ENCODE measurements around the gene VEPH1.

The VEPH1 gene

DNA sequence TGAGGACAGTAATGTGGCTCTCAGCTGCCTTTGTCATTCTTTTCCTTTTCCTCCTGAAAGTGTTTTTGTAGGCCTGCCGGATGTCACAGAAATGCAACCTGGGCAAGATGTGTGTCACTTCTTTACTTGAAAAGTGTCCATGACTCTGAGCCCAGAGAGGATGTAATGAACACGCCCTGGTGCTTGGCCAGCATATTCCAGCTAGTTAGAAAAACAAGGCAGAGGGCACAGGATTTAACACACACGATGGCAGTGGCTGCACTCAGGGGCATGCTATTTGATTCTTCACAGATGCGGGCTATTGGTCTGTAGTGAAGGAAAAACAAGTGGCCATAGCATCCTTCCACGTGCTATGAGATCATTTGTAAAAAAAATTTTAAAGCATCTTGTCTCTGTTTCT lies 96.8 kb downstream of the VEPH1 start:
- no peak overlapping the region for H3K4me3 ChIP-seq (ENCODE audit: severe bottlenecking)
- no peaks in the 10 kb centered on the region for H3K27me3 ChIP-seq (ENCODE audit: insufficient read depth, poor library complexity, severe bottlenecking)
- no peaks in the 10 kb centered on the region for H3K36me3 ChIP-seq (ENCODE audit: low read depth)
- peaks cover 10% of the 10 kb centered on the region for H3K4me1 ChIP-seq (ENCODE audit: insufficient read depth, poor library complexity, severe bottlenecking)
- ATAC-seq (ENCODE audit: low read depth) (no peak), DNase-seq (ENCODE audit: low spot score) (no peak)
- H3K9me3 ChIP-seq (ENCODE audit: severe bottlenecking) = no peaks in the 10 kb centered on the region
- no peak overlapping the region for H3K27ac ChIP-seq (ENCODE audit: poor library complexity, severe bottlenecking)
- no peak for TF ChIP-seq CTCF (IDR thresholded peaks at IDR 0.05; ENCODE audit: poor library complexity, severe bottlenecking)

DNA sequence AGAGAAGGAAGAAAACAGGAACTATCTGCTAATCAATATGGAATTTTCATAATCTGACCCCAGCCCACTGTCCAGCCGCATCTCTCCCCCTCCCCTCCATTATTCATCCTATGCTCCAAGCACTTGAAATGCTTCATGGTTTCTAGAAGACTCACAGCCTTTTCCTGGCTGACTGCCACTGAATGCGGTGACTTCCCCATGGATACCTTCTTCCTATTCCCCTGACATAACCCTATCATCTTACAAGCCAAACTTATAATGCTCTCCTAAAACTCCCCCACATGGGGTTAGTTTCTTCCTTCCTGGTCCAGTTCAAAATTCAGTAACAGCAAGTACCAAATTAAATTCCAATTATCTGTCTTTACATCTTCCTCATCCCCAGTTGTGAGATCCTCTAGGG lies 97.8 kb downstream of the VEPH1 start:
- no peak for TF ChIP-seq CTCF (IDR thresholded peaks at IDR 0.05; ENCODE audit: poor library complexity, severe bottlenecking)
- Histone ChIP-seq H3K4me3 (ENCODE audit: severe bottlenecking) (no peak overlapping the region), H3K4me1 (ENCODE audit: insufficient read depth, poor library complexity, severe bottlenecking) (peaks cover 10% of the 10 kb centered on the region), H3K27me3 (ENCODE audit: insufficient read depth, poor library complexity, severe bottlenecking) (no peaks in the 10 kb centered on the region), H3K9me3 (ENCODE audit: severe bottlenecking) (no peaks in the 10 kb centered on the region), H3K27ac (ENCODE audit: poor library complexity, severe bottlenecking) (no peak overlapping the region), H3K36me3 (ENCODE audit: low read depth) (no peaks in the 10 kb centered on the region)
- ATAC-seq (ENCODE audit: low read depth) (no peak), DNase-seq (ENCODE audit: low spot score) (no peak)

DNA sequence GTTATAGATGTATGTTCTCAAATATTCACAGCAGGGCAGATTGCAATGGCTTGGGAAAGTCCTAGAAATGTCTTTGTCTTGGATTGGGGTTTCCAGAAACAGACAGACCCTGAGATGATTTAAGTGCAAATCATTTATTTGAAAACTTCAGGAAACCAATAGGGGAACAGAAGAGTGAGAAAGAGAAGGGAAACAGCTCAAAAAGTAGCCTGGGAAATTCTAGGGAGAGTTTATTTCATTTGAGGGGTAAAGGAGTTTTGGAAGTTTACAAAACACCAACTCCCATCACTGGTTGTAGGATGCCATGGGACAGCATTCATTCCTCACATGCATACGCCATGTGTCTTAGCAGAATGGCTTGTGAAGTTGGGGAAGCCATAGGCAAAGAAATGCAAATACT lies 98.8 kb downstream of the VEPH1 start:
- Histone ChIP-seq H3K27ac (ENCODE audit: poor library complexity, severe bottlenecking) (no peak overlapping the region), H3K4me1 (ENCODE audit: insufficient read depth, poor library complexity, severe bottlenecking) (peaks cover 10% of the 10 kb centered on the region), H3K4me3 (ENCODE audit: severe bottlenecking) (no peak overlapping the region), H3K9me3 (ENCODE audit: severe bottlenecking) (no peaks in the 10 kb centered on the region), H3K27me3 (ENCODE audit: insufficient read depth, poor library complexity, severe bottlenecking) (no peaks in the 10 kb centered on the region), H3K36me3 (ENCODE audit: low read depth) (no peaks in the 10 kb centered on the region)
- TF ChIP-seq CTCF (IDR thresholded peaks at IDR 0.05; ENCODE audit: poor library complexity, severe bottlenecking) = no peak
- no peak for DNase-seq (ENCODE audit: low spot score)
- ATAC-seq (ENCODE audit: low read depth) = no peak

DNA sequence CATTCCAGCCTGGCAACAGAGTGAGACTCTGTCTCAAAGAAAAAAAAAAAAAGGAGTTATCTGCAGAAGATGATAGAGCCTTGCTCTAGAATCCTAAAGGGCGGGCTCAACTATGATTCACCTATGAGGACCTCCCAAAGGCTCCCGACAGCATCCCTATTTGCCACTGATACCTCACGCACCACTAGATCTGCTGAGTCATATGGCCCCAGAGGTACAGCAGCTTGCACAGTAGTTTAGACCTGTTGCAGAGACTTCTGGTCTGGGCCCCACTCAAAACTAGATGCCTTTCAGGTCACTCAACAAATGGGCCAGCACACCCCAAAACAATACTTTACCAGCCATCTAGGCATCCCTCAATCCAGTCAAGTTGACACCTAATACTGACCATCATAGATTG lies 104.6 kb downstream of the VEPH1 start:
- no peak for ATAC-seq (ENCODE audit: low read depth)
- Histone ChIP-seq H3K9me3 (ENCODE audit: severe bottlenecking) (no peaks in the 10 kb centered on the region), H3K36me3 (ENCODE audit: low read depth) (no peaks in the 10 kb centered on the region), H3K27ac (ENCODE audit: poor library complexity, severe bottlenecking) (no peak overlapping the region), H3K4me1 (ENCODE audit: insufficient read depth, poor library complexity, severe bottlenecking) (no peaks in the 10 kb centered on the region), H3K4me3 (ENCODE audit: severe bottlenecking) (no peak overlapping the region), H3K27me3 (ENCODE audit: insufficient read depth, poor library complexity, severe bottlenecking) (no peaks in the 10 kb centered on the region)
- TF ChIP-seq CTCF (IDR thresholded peaks at IDR 0.05; ENCODE audit: poor library complexity, severe bottlenecking) = no peak
- DNase-seq (ENCODE audit: low spot score) = no peak

DNA sequence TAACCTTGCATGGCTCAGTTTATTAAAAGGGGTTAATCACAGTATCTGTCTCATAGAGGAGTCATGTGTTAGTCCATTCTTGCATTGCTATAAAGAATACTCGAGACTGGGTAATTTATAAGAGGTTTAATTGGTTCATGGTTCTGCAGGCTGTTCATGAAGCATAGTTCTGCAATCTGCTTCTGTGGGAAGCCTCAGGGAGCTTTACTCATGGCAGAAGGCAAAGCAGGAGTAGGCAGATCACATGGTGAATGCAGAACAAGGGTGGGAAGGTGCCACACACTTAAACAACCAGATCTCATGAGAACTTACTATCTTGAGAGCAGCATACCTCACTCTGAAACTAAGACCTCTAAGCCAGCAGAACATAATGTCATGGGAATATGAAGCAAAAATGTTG lies 108.8 kb downstream of the VEPH1 start:
- Histone ChIP-seq H3K4me1 (ENCODE audit: insufficient read depth, poor library complexity, severe bottlenecking) (peaks cover 6% of the 10 kb centered on the region), H3K36me3 (ENCODE audit: low read depth) (no peaks in the 10 kb centered on the region), H3K4me3 (ENCODE audit: severe bottlenecking) (no peak overlapping the region), H3K27ac (ENCODE audit: poor library complexity, severe bottlenecking) (no peak overlapping the region), H3K27me3 (ENCODE audit: insufficient read depth, poor library complexity, severe bottlenecking) (no peaks in the 10 kb centered on the region), H3K9me3 (ENCODE audit: severe bottlenecking) (no peaks in the 10 kb centered on the region)
- no peak for DNase-seq (ENCODE audit: low spot score)
- no peak for ATAC-seq (ENCODE audit: low read depth)
- TF ChIP-seq CTCF (IDR thresholded peaks at IDR 0.05; ENCODE audit: poor library complexity, severe bottlenecking) = no peak

Measured in RWPE2 (cell line).